H1 (cell line): ENCODE measurements around the gene AOC1. TPM values are rescaled to one million over a fixed set of nuclear protein-coding genes. Genes with fewer than 3 reads are reported as not detected.

Source experiments
- polyA plus RNA-seq, 7 experiments: library from polyadenylated mRNA; depleted of rRNA in 3 of 7; stranded (reverse) in 5 of 7; unstranded in 2 of 7; fragments of >200 nt in 5 of 7; fragments of 200-250 nt in 2 of 7; gene quantifications; 1 replicate in 5 of 7; 2 replicates in 1 of 7; 4 replicates in 1 of 7; pipeline versions ENCODE4 v1.2.1 to v1.2.3, GENCODE V29; 2011 to 2013; ENCODE audit warnings: missing spikeins in 2 of 7, mixed read lengths in 2 of 7
- total RNA-seq: library from RNA; stranded (reverse); fragmentation: NEBNext Ultra II Directional; extraction: Animal tissue kit (Norgen Biotek cat#: 25700); gene quantifications from 2 replicates; pipeline ENCODE4 v1.2.1, GENCODE V29; 2021
- TF ChIP-seq, protein P1 (sequence below): IDR thresholded peaks from 2 replicates; pipeline ENCODE4 v1.6.1; 2011; ENCODE audit warnings: low read depth, mild to moderate bottlenecking, low read length; ENCODE audit not compliant: insufficient read depth

AOC1 gene
- total and polyA plus RNA-seq, 2 of the 8 experiments (the other 6 are each of a cell fraction or from before 2014, with no cell fraction given) = 0.15 to 0.17 TPM

DNA sequence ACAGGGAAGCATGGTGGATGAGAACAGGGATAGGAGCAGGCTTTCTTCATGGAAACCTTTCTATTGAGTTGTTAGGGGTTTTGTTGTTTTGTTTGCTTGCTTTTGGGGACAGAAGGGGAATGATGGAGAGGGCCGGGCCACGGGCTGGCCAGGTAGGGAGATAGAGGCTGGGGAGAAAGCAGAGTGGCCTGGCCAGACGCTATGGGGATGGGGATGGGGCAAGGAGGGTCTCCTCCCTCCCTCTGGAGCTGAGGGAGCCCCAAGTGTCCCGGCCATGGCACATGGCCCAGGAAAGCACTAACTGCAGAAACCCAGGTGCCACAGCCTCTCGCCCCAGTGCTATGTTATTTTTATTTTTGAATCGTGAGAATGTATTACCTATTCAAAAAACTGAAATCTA is 10.0 kb downstream of the AOC1 start (continued):
- TF ChIP-seq, protein P1, sequence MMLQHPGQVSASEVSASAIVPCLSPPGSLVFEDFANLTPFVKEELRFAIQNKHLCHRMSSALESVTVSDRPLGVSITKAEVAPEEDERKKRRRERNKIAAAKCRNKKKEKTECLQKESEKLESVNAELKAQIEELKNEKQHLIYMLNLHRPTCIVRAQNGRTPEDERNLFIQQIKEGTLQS = no peak
